SK-N-SH (cell line): ENCODE results near the gene PPM1B. TPM values are rescaled to one million over a fixed set of nuclear protein-coding genes. Genes with fewer than 3 reads are reported as not detected.

Experiments
- CTCF ChIA-PET: fragments of 300-600, 350-600 bp; formaldehyde crosslinking; extraction: SDS; loops from one replicate; lab custom pipeline; 2021; lab: Yijun Ruan, JAX
- POLR2A ChIA-PET: fragments of 350-600 bp; sonication (Branson Sonifier 250); formaldehyde crosslinking; extraction: SDS; loops from one replicate; lab custom pipeline; 2020; ENCODE audit warnings: antibody characterized with exemption, inconsistent platforms; lab: Yijun Ruan, JAX
- DNase-seq: peaks from one replicate; pipeline ENCODE4 v3.0.0; 2012
- H2AFZ ChIP-seq: fragments of 200-600 bp; sonication (generic); 2 replicates; pipeline ENCODE4 v1.8.1; 2016; ENCODE audit warnings: antibody characterized with exemption, mild to moderate bottlenecking, low read depth
- H3F3A ChIP-seq: fragments of 200-600 bp; sonication (generic); replicated peaks from 2 replicates; pipeline ENCODE3; 2016; ENCODE audit warnings: antibody characterized with exemption, mild to moderate bottlenecking; ENCODE audit not compliant: insufficient read depth
- H3K27ac ChIP-seq, 2 experiments: fragments of 200-500 bp in 1 of 2; fragments of 200-600 bp in 1 of 2; sonication (Bioruptor generic) in 1 of 2; sonication (generic), shearing (Covaris generic) in 1 of 2; 2 replicates each; pipeline versions ENCODE4 v1.5.1 to v1.6.1; 2014 to 2016; ENCODE audit warnings: low read depth in 2 of 2, inconsistent platforms in 1 of 2, low read length in 1 of 2, mild to moderate bottlenecking in 1 of 2, mixed read lengths in 1 of 2
- H3K27me3 ChIP-seq: fragments of 200-600 bp; sonication (generic), shearing (Covaris generic); 2 replicates; pipeline ENCODE4 v1.6.1; 2016; ENCODE audit warnings: mixed run types; ENCODE audit not compliant: insufficient read depth
- H3K36me3 ChIP-seq, 2 experiments: fragments of 200-500 bp in 1 of 2; fragments of 200-600 bp in 1 of 2; sonication (Bioruptor generic) in 1 of 2; sonication (generic) in 1 of 2; replicated peaks in 1 of 2; 2 replicates each; pipeline versions ENCODE3 to v1.5.1; 2014 to 2016; ENCODE audit warnings: low read length in 1 of 2, mild to moderate bottlenecking in 1 of 2; ENCODE audit not compliant: insufficient read depth in 2 of 2, control insufficient read depth in 1 of 2
- H3K4me1 ChIP-seq, 2 experiments: fragments of 200-500 bp in 1 of 2; fragments of 200-600 bp in 1 of 2; sonication (Bioruptor generic) in 1 of 2; sonication (generic), shearing (Covaris generic) in 1 of 2; 2 replicates each; pipeline versions ENCODE4 v1.5.1 to v1.6.1; 2014 to 2016; ENCODE audit warnings: low read depth in 1 of 2, low read length in 1 of 2, mixed run types in 1 of 2; ENCODE audit not compliant: insufficient read depth in 2 of 2, control insufficient read depth in 1 of 2
- H3K4me2 ChIP-seq: fragments of 200-600 bp; sonication (generic), shearing (Covaris generic); 2 replicates; pipeline ENCODE4 v1.6.1; 2017; ENCODE audit warnings: mixed run types
- H3K4me3 ChIP-seq, 2 experiments: fragments of 200-500 bp in 1 of 2; fragments of 200-600 bp in 1 of 2; sonication (Bioruptor generic) in 1 of 2; sonication (generic), shearing (Covaris generic) in 1 of 2; 2 replicates each; pipeline versions ENCODE4 v1.5.1 to v1.8.1; 2014 to 2016; ENCODE audit warnings: low read depth in 2 of 2, inconsistent platforms in 1 of 2, low read length in 1 of 2, mild to moderate bottlenecking in 1 of 2, mixed read lengths in 1 of 2, moderate library complexity in 1 of 2
- H3K79me2 ChIP-seq: fragments of 200-600 bp; sonication (generic); 2 replicates; pipeline ENCODE4 v1.8.1; 2017; ENCODE audit warnings: mild to moderate bottlenecking; ENCODE audit not compliant: insufficient read depth
- H3K9ac ChIP-seq: fragments of 200-600 bp; sonication (generic); 2 replicates; pipeline ENCODE4 v1.6.1; 2017; ENCODE audit warnings: mixed run types
- H3K9me2 ChIP-seq: fragments of 200-600 bp; sonication (generic); 2 replicates; pipeline ENCODE4 v1.6.1; 2017; ENCODE audit warnings: mixed run types
- H3K9me3 ChIP-seq: fragments of 200-600 bp; sonication (generic); 2 replicates; pipeline ENCODE4 v1.6.1; 2017; ENCODE audit warnings: mixed run types, mild to moderate bottlenecking, moderate library complexity
- H4K20me1 ChIP-seq: fragments of 200-600 bp; sonication (generic); 2 replicates; pipeline ENCODE4 v1.6.1; 2017; ENCODE audit warnings: mild to moderate bottlenecking, mixed run types; ENCODE audit not compliant: insufficient read depth
- CHD2 ChIP-seq: fragments of 150-350 bp; IDR thresholded peaks from 2 replicates; pipeline ENCODE4 v1.6.1; 2018; ENCODE audit warnings: low read length; ENCODE audit not compliant: partially characterized antibody
- ELF1 ChIP-seq: IDR thresholded peaks from 2 replicates; pipeline ENCODE4 v1.4.0; 2012
- EP300 ChIP-seq, 2 experiments: IDR thresholded peaks; 2 replicates each; pipeline versions ENCODE4 v1.4.0 to v1.6.1; 2012; ENCODE audit warnings: borderline replicate concordance in 1 of 2, low read depth in 1 of 2, low read length in 1 of 2
- EZH2phosphoT487 ChIP-seq: fragments of 200-600 bp; sonication (generic); IDR thresholded peaks from 2 replicates; pipeline ENCODE4 v1.6.1; 2017; ENCODE audit warnings: low read depth, mixed run types, mild to moderate bottlenecking, antibody characterized with exemption, moderate library complexity, borderline replicate concordance
- FOSL2 ChIP-seq: IDR thresholded peaks from 2 replicates; pipeline ENCODE4 v1.4.0; 2012; ENCODE audit warnings: low read depth, mild to moderate bottlenecking, moderate library complexity, borderline replicate concordance
- GATA2 ChIP-seq: sonication (generic); formaldehyde crosslinking; IDR thresholded peaks from 2 replicates; pipeline ENCODE4 v1.5.0; 2020; ENCODE audit warnings: mild to moderate bottlenecking, missing genetic modification reagents
- JUND ChIP-seq: IDR thresholded peaks from 2 replicates; pipeline ENCODE4 v1.4.0; 2012
- MXI1 ChIP-seq: IDR thresholded peaks from 2 replicates; pipeline ENCODE4 v1.6.1; 2012; ENCODE audit warnings: mild to moderate bottlenecking, low read depth, low read length, improper control_type of control experiment
- RAD21 ChIP-seq: IDR thresholded peaks from 2 replicates; pipeline ENCODE4 v1.6.1; 2012; ENCODE audit warnings: mild to moderate bottlenecking, low read length
- RFX5 ChIP-seq: IDR thresholded peaks from 2 replicates; pipeline ENCODE4 v1.6.1; 2012; ENCODE audit warnings: mild to moderate bottlenecking, improper control_type of control experiment, low read length
- RXRA ChIP-seq: IDR thresholded peaks from 2 replicates; pipeline ENCODE4 v1.4.0; 2012; ENCODE audit warnings: low read depth, mild to moderate bottlenecking, borderline replicate concordance
- SIN3A ChIP-seq: IDR thresholded peaks from 2 replicates; pipeline ENCODE4 v1.6.1; 2012; ENCODE audit warnings: low read depth, mild to moderate bottlenecking, low read length, moderate library complexity, borderline replicate concordance
- SMC3 ChIP-seq: IDR thresholded peaks from 2 replicates; pipeline ENCODE4 v1.6.1; 2012; ENCODE audit warnings: low read depth, low read length, improper control_type of control experiment
- TAF1 ChIP-seq: IDR thresholded peaks from 2 replicates; pipeline ENCODE4 v1.6.1; 2012; ENCODE audit warnings: low read depth, mild to moderate bottlenecking, low read length, moderate library complexity, borderline replicate concordance
- TCF12 ChIP-seq: IDR thresholded peaks from 2 replicates; pipeline ENCODE4 v1.4.0; 2012
- YY1 ChIP-seq: IDR thresholded peaks from 2 replicates; pipeline ENCODE4 v1.4.0; 2012; ENCODE audit warnings: low read depth, mild to moderate bottlenecking
- WGBS: methylation state at CpG from one replicate; pipeline ENCODE4 v1.1.6; 2017; ENCODE audit warnings: low lambda C conversion rate; 5-methylcytosine and 5-hydroxymethylcytosine counted together
- polyA plus RNA-seq, 3 experiments: library from polyadenylated mRNA; depleted of rRNA; stranded (reverse); fragments of >200 nt; gene quantifications; 2 replicates each; pipeline ENCODE4 v1.2.3, GENCODE V29; 2012
- TF ChIP-seq, protein P1 (sequence below): IDR thresholded peaks from 2 replicates; pipeline ENCODE4 v1.6.1; 2012; ENCODE audit warnings: mild to moderate bottlenecking, low read depth, low read length, moderate library complexity
- TF ChIP-seq, protein P2 (sequence below): IDR thresholded peaks from 2 replicates; pipeline ENCODE4 v1.4.0; 2012; ENCODE audit warnings: low read depth
- TF ChIP-seq, protein P3 (sequence below): IDR thresholded peaks from 2 replicates; pipeline ENCODE4 v1.4.0; 2012; ENCODE audit warnings: low read depth, borderline replicate concordance
- TF ChIP-seq, protein P4 (sequence below): fragments of 150-350 bp; IDR thresholded peaks from 2 replicates; pipeline ENCODE4 v1.6.1; 2016; ENCODE audit warnings: mild to moderate bottlenecking, low read depth, low read length

Gene PPM1B
- polyA plus RNA-seq, 1 of the 3 experiments (the other 2 are of a cell fraction) = 16.2 TPM

DNA sequence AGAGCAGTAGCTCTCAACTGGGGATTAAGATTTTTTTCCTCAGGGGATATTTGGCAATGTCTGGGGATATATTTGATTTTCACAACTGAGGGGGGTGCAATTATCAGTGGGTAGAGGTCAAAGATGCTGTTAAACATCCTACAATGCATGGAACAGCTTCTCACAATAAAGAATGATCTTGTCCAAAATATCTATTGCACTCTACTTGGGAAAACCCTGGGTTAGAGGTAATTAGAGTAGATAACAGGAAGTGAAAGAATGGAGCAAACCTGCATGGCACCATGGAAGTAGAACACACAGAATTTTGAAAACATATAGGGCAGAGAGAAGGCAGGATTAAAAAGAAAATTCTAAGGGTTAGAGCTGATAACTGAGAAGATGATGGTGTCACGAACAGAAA is 26.4 kb upstream of the PPM1B start:
- Histone ChIP-seq H3K9ac (no peak overlapping the region), H3K4me2 (no peak overlapping the region), H3F3A (no peaks in the 10 kb centered on the region), H4K20me1 (no peaks in the 10 kb centered on the region), H3K4me3 (no peak overlapping the region), H2AFZ (no peak overlapping the region), H3K27ac (no peak overlapping the region), H3K79me2 (no peaks in the 10 kb centered on the region), H3K27me3 (no peaks in the 10 kb centered on the region), H3K36me3 (no peaks in the 10 kb centered on the region), H3K9me3 (no peaks in the 10 kb centered on the region), H3K9me2 (no peaks in the 10 kb centered on the region), H3K4me1 (no peaks in the 10 kb centered on the region)
- ChIA-PET CTCF (interaction anchor here (0.7 to 1.3 kb wide), 6 partner anchors 12 to 264 kb away, joined by 3 to 4 read pairs (median 3); no protein-coding TSS in a partner anchor), POLR2A (no interaction called here)
- DNase-seq = no peak
- 60% methylated on average over 1 of the region's 1 CpG for WGBS
- TF ChIP-seq FOSL2 = no peak
- TF ChIP-seq EZH2phosphoT487 = no peak
- no peak for TF ChIP-seq TAF1
- TF ChIP-seq, protein P1, sequence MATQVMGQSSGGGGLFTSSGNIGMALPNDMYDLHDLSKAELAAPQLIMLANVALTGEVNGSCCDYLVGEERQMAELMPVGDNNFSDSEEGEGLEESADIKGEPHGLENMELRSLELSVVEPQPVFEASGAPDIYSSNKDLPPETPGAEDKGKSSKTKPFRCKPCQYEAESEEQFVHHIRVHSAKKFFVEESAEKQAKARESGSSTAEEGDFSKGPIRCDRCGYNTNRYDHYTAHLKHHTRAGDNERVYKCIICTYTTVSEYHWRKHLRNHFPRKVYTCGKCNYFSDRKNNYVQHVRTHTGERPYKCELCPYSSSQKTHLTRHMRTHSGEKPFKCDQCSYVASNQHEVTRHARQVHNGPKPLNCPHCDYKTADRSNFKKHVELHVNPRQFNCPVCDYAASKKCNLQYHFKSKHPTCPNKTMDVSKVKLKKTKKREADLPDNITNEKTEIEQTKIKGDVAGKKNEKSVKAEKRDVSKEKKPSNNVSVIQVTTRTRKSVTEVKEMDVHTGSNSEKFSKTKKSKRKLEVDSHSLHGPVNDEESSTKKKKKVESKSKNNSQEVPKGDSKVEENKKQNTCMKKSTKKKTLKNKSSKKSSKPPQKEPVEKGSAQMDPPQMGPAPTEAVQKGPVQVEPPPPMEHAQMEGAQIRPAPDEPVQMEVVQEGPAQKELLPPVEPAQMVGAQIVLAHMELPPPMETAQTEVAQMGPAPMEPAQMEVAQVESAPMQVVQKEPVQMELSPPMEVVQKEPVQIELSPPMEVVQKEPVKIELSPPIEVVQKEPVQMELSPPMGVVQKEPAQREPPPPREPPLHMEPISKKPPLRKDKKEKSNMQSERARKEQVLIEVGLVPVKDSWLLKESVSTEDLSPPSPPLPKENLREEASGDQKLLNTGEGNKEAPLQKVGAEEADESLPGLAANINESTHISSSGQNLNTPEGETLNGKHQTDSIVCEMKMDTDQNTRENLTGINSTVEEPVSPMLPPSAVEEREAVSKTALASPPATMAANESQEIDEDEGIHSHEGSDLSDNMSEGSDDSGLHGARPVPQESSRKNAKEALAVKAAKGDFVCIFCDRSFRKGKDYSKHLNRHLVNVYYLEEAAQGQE = no peak
- TF ChIP-seq RAD21 = no peak
- TF ChIP-seq TCF12 = no peak
- TF ChIP-seq SIN3A = no peak
- no peak for TF ChIP-seq YY1
- TF ChIP-seq GATA2 (CRISPR knock-in tag) = no peak

DNA sequence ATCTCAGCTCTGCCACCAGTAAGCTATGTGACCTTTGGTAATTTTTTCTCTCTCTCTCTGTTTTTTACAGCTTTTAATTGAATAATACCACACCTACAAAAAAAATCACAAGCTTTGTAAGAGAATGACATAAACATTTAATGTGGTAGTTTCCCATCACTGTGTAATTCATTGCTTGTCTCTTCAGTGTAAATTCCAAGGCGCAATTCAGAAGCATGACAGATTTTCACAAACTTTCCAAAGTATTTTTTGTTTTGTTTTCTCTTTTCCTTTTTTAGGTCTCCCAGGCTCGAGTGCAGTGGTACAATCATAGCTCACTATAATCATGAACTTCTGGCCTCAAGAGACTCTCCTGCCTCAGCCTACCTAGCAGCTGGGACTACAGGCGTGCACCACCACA is 25.0 kb upstream of the PPM1B start:
- Histone ChIP-seq H3K4me1 (no peaks in the 10 kb centered on the region), H3K4me3 (no peak overlapping the region), H2AFZ (no peak overlapping the region), H3K27ac (no peak overlapping the region), H3K27me3 (no peaks in the 10 kb centered on the region), H3K9ac (no peak overlapping the region), H3K79me2 (no peaks in the 10 kb centered on the region), H3F3A (no peaks in the 10 kb centered on the region), H3K9me2 (no peaks in the 10 kb centered on the region), H3K4me2 (no peak overlapping the region), H4K20me1 (no peaks in the 10 kb centered on the region), H3K36me3 (no peaks in the 10 kb centered on the region), H3K9me3 (no peaks in the 10 kb centered on the region)
- ChIA-PET POLR2A (no interaction called here), CTCF (interaction anchor here (1.2 to 1.6 kb wide), 2 partner anchors 12 to 266 kb away, joined by 4 read pairs; no protein-coding TSS in a partner anchor)
- no peak for DNase-seq
- 68% methylated on average over 3 of the region's 3 CpGs for WGBS
- no peak for TF ChIP-seq SIN3A
- TF ChIP-seq, protein P2, sequence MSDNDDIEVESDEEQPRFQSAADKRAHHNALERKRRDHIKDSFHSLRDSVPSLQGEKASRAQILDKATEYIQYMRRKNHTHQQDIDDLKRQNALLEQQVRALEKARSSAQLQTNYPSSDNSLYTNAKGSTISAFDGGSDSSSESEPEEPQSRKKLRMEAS = no peak
- TF ChIP-seq RXRA = no peak
- no peak for TF ChIP-seq RAD21
- TF ChIP-seq RFX5 = no peak
- TF ChIP-seq TCF12 = no peak
- TF ChIP-seq SMC3 = no peak
- no peak for TF ChIP-seq CHD2
- TF ChIP-seq, protein P3, sequence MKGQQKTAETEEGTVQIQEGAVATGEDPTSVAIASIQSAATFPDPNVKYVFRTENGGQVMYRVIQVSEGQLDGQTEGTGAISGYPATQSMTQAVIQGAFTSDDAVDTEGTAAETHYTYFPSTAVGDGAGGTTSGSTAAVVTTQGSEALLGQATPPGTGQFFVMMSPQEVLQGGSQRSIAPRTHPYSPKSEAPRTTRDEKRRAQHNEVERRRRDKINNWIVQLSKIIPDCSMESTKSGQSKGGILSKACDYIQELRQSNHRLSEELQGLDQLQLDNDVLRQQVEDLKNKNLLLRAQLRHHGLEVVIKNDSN = no peak
- TF ChIP-seq, protein P4, sequence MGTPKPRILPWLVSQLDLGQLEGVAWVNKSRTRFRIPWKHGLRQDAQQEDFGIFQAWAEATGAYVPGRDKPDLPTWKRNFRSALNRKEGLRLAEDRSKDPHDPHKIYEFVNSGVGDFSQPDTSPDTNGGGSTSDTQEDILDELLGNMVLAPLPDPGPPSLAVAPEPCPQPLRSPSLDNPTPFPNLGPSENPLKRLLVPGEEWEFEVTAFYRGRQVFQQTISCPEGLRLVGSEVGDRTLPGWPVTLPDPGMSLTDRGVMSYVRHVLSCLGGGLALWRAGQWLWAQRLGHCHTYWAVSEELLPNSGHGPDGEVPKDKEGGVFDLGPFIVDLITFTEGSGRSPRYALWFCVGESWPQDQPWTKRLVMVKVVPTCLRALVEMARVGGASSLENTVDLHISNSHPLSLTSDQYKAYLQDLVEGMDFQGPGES = no peak
- TF ChIP-seq ELF1 = no peak
- TF ChIP-seq EP300 (IDR thresholded peaks at IDR 0.05; ENCODE audit: borderline replicate concordance in 1 of 2, low read depth in 1 of 2, low read length in 1 of 2) = no peak
- TF ChIP-seq JUND = no peak
- TF ChIP-seq MXI1 = no peak
